Measurements from ENCODE around the gene PAN3.

The PAN3 gene

GRCh38 chr13:28329395-28330158, 191.2 kb downstream of the PAN3 start:
- TF ChIP-seq CTCF (IDR thresholded peaks at IDR 0.05; ENCODE audit: low read depth, low read length) = no peak; the same call in none of the 2 replicates
- peak; percentile 89 for DNase-seq (ENCODE audit: extremely low read depth, low read depth)

GRCh38 chr13:28333204-28333881, 195.0 kb downstream of the PAN3 start:
- no peak for TF ChIP-seq CTCF (IDR thresholded peaks at IDR 0.05; ENCODE audit: low read depth, low read length)

GRCh38 chr13:28336193-28336657, 197.9 kb downstream of the PAN3 start:
- DNase-seq (ENCODE audit: extremely low read depth, low read depth) = no peak

More at GRCh38 chr13:28333204-28333881, 195.0 kb downstream of the PAN3 start:
- no peak for DNase-seq (ENCODE audit: extremely low read depth, low read depth)

GRCh38 chr13:28337166-28338005, 199.0 kb downstream of the PAN3 start:
- no peak for TF ChIP-seq CTCF (IDR thresholded peaks at IDR 0.05; ENCODE audit: low read depth, low read length)
- DNase-seq (ENCODE audit: extremely low read depth, low read depth) = peak; percentile 81

More at GRCh38 chr13:28336193-28336657, 197.9 kb downstream of the PAN3 start:
- TF ChIP-seq CTCF (IDR thresholded peaks at IDR 0.05; ENCODE audit: low read depth, low read length) = no peak

GRCh38 chr13:28338006-28338574, 199.7 kb downstream of the PAN3 start:
- no peak for DNase-seq (ENCODE audit: extremely low read depth, low read depth)

GRCh38 chr13:28338742-28339141, 200.4 kb downstream of the PAN3 start:
- no peak for DNase-seq (ENCODE audit: extremely low read depth, low read depth)
- no peak for TF ChIP-seq CTCF (IDR thresholded peaks at IDR 0.05; ENCODE audit: low read depth, low read length)

More at GRCh38 chr13:28338006-28338574, 199.7 kb downstream of the PAN3 start:
- TF ChIP-seq CTCF (IDR thresholded peaks at IDR 0.05; ENCODE audit: low read depth, low read length) = no peak

Data from AG09319 (cell line).